Stimulated activated CD4-positive, alpha-beta T cell treated with anti-CD3 and anti-CD28 coated beads, Interleukin-12 subunit alpha, Interleukin-12 subunit beta, amount 100 ng/mL, for 48 hours (primary cell): Measurements from ENCODE around the gene ARHGAP19.
"Not testable (repeated sequence)": the region's sequence is repeated elsewhere in the genome, so short reads cannot be mapped to it uniquely, and the experiment has no call there.

Experiments used
- DNase-seq, 3 donors: peaks; one replicate each; pipeline ENCODE4 v3.0.0-alpha.2; 2020; ENCODE audit warnings: low read depth in 2 of 3, low spot score in 1 of 3

The ARHGAP19 gene

DNA sequence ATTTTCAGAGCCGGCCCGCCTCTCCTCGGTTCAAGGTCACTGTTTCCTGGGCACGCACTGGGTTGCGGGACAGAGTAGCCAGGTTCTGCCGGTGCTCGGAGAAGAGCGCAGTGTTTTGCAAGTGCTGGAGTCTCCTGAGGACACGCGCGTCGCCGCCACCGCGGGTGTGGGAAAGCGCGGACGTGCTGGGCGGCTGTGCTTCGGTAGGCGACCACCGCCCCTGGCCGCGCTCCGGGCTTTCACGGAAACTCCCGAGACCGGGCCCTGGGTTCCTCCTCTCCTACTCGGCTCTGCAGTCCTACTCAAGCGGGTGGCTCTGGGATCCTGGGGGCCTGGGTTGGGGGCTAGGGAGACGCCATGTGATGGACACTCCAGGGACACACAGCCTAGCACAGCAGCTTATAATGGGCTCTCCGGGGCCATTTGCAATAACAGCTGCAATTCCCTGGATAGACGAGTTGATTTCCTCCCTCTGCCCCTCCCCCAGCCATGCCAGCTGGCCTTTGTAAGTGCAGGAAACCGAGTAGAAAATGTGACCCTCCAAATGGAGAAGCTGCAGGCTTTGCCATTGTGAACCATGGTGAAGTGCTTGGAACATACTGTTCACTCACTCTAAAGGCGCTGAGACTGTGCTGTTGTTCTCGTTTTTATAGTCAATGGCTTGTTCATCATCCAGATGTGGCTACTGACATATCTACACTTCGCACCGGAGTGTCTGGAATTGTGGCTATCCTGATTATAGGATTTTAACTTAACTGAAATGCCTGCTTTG, 28.8 kb upstream of the ARHGAP19 start:
- peak in 1 of 3 donors; percentile 10 for DNase-seq

GRCh38 chr10:97320480-97321031, 28.1 kb upstream of the ARHGAP19 start:
- DNase-seq, result peak in 1 of 3 donors; percentile 14

GRCh38 chr10:97319671-97320479, 27.4 kb upstream of the ARHGAP19 start:
- peak; percentile 25 to 52 (median 35) for DNase-seq

- DNase-seq, result peak; percentile 69 to 87 (median 82)
Measured at GRCh38 chr10:97318772-97319651, 26.6 kb upstream of the ARHGAP19 start, which contains the start of gene FRAT1. Gene FRAT1, plus strand, starts transcription at chr10:97319271. Its CDS starts 183 bp downstream, at chr10:97319454.

DNA sequence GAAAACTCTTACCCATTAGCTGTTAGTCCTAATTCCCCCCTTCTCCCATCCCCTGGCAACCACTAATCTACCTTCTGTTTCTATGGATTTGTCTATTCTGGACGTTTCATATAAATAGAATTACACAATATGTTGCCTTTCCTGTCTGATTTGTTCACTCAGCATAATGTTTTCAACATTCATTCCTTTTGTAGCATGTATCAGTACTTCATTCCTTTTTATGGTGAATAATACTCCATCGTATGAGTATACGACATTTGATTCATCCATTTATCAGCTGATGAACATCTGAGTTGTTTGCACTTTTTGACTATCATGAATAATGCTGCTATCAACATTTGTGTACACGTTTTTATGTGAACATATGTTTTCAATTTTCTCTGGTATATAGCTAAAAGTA, 22.2 kb upstream of the ARHGAP19 start:
- no peak for DNase-seq

DNA sequence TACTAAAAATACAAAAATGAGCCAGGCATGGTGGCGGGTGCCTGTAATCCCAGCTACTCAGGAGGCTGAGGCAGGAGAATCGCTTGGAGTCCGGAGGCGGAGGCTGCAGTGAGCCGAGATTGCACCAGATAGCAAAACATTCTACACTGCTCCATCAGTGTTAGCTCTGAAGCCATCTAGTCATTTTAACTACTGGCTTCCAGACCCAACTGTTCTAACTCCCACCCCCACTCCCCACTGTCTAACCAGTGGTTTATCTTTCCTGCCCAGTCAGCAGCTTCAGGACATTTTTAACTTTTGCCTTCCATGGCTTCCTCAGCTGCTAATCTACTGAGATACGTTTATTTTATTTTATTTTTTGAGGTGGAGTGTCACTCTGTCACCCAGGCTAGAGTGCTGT, 20.5 kb upstream of the ARHGAP19 start:
- no peak for DNase-seq

- DNase-seq, result no peak
Measured at GRCh38 chr10:97311111-97311626, 18.7 kb upstream of the ARHGAP19 start.

DNA sequence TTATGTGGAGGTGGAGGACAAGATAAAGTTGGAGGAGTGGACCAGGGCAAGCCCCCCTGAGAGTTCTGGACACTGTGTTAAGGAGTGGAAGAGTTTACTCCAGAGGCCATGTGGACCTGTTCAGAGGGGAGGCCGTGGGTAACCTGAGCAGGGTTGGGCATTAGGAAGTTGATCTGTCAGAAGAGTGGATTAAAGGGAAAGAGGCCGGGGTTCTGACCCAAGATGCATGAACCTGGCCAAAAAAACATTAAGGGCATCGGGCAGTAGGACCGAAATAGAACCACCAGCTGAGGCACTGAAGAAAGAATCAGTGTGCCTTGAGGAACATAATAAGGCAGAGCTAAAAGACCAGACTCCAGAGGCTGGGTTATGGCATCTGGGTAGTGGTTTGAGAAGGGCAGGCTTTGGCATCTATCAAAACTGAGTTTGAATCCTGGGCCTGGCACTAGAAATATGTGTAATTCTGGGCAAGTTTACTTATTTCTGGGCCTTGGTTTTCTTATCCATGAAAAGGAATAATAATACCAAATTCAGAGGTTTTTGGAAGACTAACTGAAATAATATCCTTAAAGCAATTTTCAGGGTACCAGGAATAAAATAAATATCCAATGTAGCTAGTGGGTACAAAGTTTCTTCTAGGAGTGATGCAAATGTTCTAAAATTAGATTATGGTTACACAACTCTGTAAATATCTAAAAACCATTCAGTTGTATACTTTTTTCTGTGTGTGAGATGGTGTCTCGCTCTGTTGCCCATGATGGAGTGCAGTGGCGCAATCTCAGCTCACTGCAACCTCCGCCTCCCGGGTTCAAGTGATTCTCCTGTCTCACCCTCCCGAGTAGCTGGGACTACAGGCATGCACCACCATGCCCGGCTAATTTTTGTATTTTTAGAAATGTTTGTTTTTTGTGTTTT, 15.7 kb upstream of the ARHGAP19 start:
- DNase-seq, result no peak

- DNase-seq, result no peak
Measured at GRCh38 chr10:97307441-97307840, 15.0 kb upstream of the ARHGAP19 start.

- DNase-seq, result no peak
Measured at GRCh38 chr10:97302088-97302791, 9.8 kb upstream of the ARHGAP19 start.

- no peak for DNase-seq
Measured at GRCh38 chr10:97300980-97301379, 8.5 kb upstream of the ARHGAP19 start.

DNA sequence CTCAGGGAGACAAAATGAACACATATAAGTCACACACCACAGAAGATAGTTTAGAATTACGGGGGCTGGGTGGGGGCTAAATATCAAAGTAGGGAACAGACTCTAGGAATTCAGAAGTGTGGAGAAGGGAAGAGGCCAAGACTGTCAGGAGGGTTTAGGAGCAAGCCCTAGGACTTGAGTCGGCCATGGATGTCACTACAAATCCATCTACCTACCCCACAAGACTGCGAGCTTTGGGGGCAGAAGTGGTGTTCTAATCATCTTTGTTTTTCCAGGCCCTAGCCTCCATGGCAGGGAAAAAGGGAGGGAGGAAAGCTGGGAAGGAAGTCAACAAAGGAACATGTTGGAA, 5.8 kb upstream of the ARHGAP19 start:
- DNase-seq, result no peak

- DNase-seq, result no peak
Measured at GRCh38 chr10:97297556-97298222, 5.3 kb upstream of the ARHGAP19 start.

DNA sequence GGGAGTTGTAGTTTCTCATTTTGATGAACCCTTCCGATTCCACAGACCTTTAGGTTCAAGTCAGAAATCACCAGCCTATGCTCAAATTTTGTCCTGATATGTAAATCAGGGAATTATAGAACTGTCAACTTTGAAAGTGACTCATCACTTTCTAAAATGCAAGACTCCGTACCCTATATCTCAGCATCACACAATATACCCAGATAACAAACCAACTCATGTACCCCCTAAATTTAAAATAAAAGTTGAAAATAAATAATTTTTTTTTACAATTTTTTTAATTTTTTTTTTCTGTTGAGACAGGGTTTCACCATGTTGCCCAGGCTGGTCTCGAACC, 393 bp upstream of the ARHGAP19 start:
- DNase-seq, result no peak

- no peak for DNase-seq
Measured at GRCh38 chr10:97291357-97292096, 910 bp downstream of the ARHGAP19 start.

DNA sequence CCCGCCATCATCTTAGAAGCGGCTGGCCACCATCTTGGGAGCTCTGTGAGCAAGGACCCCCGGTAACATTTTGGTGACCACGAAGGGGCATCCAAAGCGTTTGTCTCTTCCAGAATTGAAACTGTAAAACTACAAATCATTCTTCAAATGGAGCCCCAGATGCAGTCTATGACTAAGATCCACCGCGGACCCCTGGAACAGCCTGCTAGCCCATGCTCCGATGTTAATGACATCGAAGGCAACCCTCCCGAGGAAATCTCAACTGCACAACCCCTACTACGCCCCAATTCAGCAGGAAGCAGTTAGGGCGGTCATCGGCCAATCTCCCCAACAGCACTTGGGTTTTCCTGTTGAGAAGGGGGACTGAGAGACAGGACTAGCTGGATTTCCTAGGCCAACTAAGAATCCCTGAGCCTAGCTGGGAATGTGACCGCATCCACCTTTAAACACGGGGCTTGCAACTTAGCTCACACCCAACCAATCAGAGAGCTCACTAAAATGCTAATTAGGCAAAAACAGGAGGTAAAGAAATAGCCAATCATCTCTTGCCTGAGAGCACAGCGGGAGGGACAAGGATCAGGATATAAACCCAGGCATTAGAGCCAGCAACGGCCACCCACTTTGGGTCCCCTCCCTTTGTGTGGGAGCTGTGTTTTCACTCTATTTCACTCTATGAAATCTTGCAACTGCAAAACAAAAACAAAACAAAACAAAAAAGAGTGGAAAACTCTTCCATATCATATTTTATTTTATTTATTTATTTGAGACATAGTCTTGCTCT, 1.7 kb downstream of the ARHGAP19 start:
- not testable (repeated sequence) for DNase-seq

DNA sequence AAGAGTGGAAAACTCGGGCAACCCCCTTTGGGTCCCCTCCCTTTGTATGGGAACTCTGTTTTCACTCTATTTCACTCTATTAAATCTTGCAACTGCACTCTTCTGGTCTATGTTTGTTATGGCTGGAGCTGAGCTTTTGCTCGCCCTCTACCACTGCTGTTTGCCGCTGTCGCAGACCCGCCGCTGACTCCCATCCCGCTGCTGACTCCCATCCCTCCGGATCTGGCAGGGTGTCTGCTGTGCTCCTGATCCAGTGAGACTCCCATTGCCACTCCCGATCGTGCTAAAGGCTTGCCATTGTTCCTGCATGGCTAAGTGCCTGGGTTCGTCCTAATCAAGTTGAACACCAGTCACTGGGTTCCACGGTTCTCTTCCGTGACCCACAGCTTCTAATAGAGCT, 2.4 kb downstream of the ARHGAP19 start:
- not testable (repeated sequence) for DNase-seq
